Nephron progenitor cell (in vitro differentiated cells): ENCODE results near the gene ACKR3.

Source experiments
- DNase-seq: peaks from one replicate; pipeline ENCODE4 v3.0.0; 2021
- H3K27ac Mint-ChIP-seq: 2 replicates; pipeline ENCODE4 v1.8.0; 2021; ENCODE audit warnings: mild to moderate bottlenecking, moderate library complexity, mixed read lengths
- H3K27me3 Mint-ChIP-seq: 2 replicates; pipeline ENCODE4 v1.8.0; 2021; ENCODE audit warnings: mild to moderate bottlenecking, low read depth, mixed read lengths; ENCODE audit not compliant: poor library complexity
- H3K36me3 Mint-ChIP-seq: 2 replicates; pipeline ENCODE4 v1.8.0; 2021; ENCODE audit warnings: low read depth, mixed read lengths
- H3K4me1 Mint-ChIP-seq: 2 replicates; pipeline ENCODE4 v1.8.0; 2021; ENCODE audit warnings: mixed read lengths
- H3K4me3 Mint-ChIP-seq: 2 replicates; pipeline ENCODE4 v1.8.0; 2021; ENCODE audit warnings: mild to moderate bottlenecking, moderate library complexity, mixed read lengths
- H3K9me3 Mint-ChIP-seq: 2 replicates; pipeline ENCODE4 v1.8.0; 2021; ENCODE audit warnings: mild to moderate bottlenecking, moderate library complexity, mixed read lengths
- TF ChIP-seq, protein P1 (sequence below): fragments of 200-600 bp; sonication (generic); IDR thresholded peaks from 2 replicates; pipeline ENCODE4 v1.5.0; 2021; ENCODE audit warnings: antibody characterized with exemption

The ACKR3 gene

GRCh38 chr2:236558993-236559978 is 10.3 kb upstream of the ACKR3 start:
- no peak for DNase-seq
- Mint-ChIP-seq H3K4me1 (no peaks in the 10 kb centered on the region), H3K36me3 (no peaks in the 10 kb centered on the region), H3K27me3 (peaks cover 25% of the 10 kb centered on the region), H3K27ac (no peak overlapping the region), H3K4me3 (no peak overlapping the region), H3K9me3 (peaks cover 26% of the 10 kb centered on the region)
- TF ChIP-seq, protein P1, sequence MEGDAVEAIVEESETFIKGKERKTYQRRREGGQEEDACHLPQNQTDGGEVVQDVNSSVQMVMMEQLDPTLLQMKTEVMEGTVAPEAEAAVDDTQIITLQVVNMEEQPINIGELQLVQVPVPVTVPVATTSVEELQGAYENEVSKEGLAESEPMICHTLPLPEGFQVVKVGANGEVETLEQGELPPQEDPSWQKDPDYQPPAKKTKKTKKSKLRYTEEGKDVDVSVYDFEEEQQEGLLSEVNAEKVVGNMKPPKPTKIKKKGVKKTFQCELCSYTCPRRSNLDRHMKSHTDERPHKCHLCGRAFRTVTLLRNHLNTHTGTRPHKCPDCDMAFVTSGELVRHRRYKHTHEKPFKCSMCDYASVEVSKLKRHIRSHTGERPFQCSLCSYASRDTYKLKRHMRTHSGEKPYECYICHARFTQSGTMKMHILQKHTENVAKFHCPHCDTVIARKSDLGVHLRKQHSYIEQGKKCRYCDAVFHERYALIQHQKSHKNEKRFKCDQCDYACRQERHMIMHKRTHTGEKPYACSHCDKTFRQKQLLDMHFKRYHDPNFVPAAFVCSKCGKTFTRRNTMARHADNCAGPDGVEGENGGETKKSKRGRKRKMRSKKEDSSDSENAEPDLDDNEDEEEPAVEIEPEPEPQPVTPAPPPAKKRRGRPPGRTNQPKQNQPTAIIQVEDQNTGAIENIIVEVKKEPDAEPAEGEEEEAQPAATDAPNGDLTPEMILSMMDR = no peak

DNA sequence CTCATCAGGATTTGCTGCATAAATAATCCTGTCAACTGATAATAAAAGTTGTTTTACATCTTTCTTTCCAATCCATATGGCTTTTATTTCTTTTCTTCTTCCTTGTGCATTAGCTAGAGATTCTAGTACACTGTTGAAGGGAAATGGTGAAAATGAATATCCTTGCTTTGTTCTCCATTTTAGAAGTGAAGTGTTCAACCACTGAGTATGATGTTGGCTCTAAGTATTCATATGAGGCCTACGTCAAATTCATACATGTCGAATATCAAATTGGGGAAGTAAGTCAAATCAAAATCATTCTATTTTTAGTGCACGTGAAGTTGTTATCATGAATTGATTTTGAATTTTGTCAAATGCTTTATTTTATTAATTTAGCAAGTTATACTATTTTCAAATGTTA is 7.8 kb upstream of the ACKR3 start:
- H3K4me3 Mint-ChIP-seq = no peak overlapping the region
- peaks cover 39% of the 10 kb centered on the region for H3K27me3 Mint-ChIP-seq
- H3K4me1 Mint-ChIP-seq = peaks cover 16% of the 10 kb centered on the region
- DNase-seq = no peak
- TF ChIP-seq, protein P1 = no peak
- no peaks in the 10 kb centered on the region for H3K36me3 Mint-ChIP-seq
- peaks cover 14% of the 10 kb centered on the region for H3K9me3 Mint-ChIP-seq
- H3K27ac Mint-ChIP-seq = no peak overlapping the region

- no peak overlapping the region for H3K27ac Mint-ChIP-seq
- peaks cover 14% of the 10 kb centered on the region for H3K9me3 Mint-ChIP-seq
- peaks cover 22% of the 10 kb centered on the region for H3K4me1 Mint-ChIP-seq
- no peak for DNase-seq
- H3K36me3 Mint-ChIP-seq = no peaks in the 10 kb centered on the region
- H3K27me3 Mint-ChIP-seq = peaks cover 41% of the 10 kb centered on the region
- no peak overlapping the region for H3K4me3 Mint-ChIP-seq
- TF ChIP-seq, protein P1 = peak; percentile 50
Observed at GRCh38 chr2:236562434-236562833, 7.2 kb upstream of the ACKR3 start.

DNA sequence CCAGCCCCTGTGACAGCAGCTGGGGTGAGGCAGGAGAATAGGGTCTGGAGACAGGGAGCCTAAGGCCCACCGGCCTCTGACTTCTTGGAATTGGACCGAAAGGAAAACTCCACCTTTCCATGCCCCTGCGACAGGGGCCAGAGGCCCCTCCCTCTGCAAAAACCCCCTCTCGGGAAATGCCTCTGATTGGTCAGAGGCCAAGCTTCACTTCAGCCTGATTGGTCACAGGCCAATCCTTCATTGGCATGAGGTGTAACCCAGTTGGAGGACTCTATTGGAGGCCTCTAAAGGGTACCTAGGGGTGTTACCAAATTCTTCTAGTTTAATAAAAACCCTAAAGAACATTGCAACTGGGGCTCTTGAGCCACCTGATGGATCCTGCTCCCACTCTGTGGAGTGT is 5.7 kb upstream of the ACKR3 start:
- no peaks in the 10 kb centered on the region for H3K36me3 Mint-ChIP-seq
- H3K9me3 Mint-ChIP-seq = peaks cover 14% of the 10 kb centered on the region

GRCh38 chr2:236565212-236565611 is 4.4 kb upstream of the ACKR3 start:
- Mint-ChIP-seq H3K27ac (no peak overlapping the region), H3K4me1 (peaks cover 46% of the 10 kb centered on the region), H3K4me3 (no peak overlapping the region), H3K36me3 (no peaks in the 10 kb centered on the region), H3K9me3 (peaks cover 14% of the 10 kb centered on the region), H3K27me3 (peaks cover 49% of the 10 kb centered on the region)
- TF ChIP-seq, protein P1 = no peak
- no peak for DNase-seq

More for the DNA sequence above, 5.7 kb upstream of the ACKR3 start:
- H3K27ac Mint-ChIP-seq = no peak overlapping the region
- TF ChIP-seq, protein P1 = no peak
- H3K4me3 Mint-ChIP-seq = no peak overlapping the region
- peaks cover 34% of the 10 kb centered on the region for H3K4me1 Mint-ChIP-seq
- peaks cover 49% of the 10 kb centered on the region for H3K27me3 Mint-ChIP-seq
- no peak for DNase-seq
